GM10266 (cell line): Measurements from ENCODE around the gene USP51.
"Not testable (repeated sequence)": the region's sequence is repeated elsewhere in the genome, so short reads cannot be mapped to it uniquely, and the experiment has no call there.

Experiments used
- DNase-seq: peaks from one replicate; pipeline ENCODE4 v3.0.0; 2012; ENCODE audit errors: extremely low spot score
- TF ChIP-seq, protein P1 (sequence below): IDR thresholded peaks from 2 replicates; pipeline ENCODE4 v1.5.1; 2012; ENCODE audit warnings: mild to moderate bottlenecking, low read depth; ENCODE audit not compliant: control insufficient read depth, insufficient read depth; ENCODE audit errors: missing control alignments

Gene USP51

DNA sequence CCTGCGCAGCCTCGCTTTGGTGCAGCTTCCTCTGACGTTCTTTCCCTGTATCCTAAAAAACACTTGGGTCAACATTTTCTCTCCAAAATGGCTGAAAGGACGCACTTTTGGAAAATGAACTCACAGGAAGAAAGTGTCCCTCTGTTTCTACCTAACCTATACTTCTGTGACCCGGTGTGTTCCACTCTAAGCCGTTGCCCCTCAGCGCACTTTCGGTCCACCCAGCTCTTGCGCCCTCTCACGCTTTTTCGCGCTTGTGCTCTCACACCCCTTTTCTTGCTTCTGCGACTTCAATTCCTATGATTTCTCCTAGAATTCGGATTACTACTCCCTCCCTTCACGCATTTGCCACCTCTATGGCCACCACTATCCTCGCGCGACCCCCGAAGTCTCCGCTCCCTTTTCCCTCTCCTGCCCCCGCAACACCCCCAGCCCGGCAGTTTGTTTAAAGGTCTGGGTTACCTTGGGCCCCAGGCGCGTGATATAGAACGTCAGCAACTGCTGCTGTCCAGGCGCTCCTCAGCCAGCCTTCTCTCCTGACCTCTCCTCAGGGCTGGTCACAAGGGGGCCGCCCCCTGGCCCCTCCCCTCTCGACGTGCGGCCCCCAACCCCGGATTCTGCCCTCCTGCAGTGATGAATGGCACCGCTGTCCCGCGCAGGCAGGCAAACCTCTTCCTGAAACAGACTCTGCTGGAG is at the start of gene USP51:
Gene USP51 (minus strand): TSS at position 535 of the 696 bp plus-strand sequence. CDS start 909 bp downstream, outside the sequence.
- TF ChIP-seq, protein P1, sequence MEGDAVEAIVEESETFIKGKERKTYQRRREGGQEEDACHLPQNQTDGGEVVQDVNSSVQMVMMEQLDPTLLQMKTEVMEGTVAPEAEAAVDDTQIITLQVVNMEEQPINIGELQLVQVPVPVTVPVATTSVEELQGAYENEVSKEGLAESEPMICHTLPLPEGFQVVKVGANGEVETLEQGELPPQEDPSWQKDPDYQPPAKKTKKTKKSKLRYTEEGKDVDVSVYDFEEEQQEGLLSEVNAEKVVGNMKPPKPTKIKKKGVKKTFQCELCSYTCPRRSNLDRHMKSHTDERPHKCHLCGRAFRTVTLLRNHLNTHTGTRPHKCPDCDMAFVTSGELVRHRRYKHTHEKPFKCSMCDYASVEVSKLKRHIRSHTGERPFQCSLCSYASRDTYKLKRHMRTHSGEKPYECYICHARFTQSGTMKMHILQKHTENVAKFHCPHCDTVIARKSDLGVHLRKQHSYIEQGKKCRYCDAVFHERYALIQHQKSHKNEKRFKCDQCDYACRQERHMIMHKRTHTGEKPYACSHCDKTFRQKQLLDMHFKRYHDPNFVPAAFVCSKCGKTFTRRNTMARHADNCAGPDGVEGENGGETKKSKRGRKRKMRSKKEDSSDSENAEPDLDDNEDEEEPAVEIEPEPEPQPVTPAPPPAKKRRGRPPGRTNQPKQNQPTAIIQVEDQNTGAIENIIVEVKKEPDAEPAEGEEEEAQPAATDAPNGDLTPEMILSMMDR = peak; percentile 9
- DNase-seq = peak; percentile 15

DNA sequence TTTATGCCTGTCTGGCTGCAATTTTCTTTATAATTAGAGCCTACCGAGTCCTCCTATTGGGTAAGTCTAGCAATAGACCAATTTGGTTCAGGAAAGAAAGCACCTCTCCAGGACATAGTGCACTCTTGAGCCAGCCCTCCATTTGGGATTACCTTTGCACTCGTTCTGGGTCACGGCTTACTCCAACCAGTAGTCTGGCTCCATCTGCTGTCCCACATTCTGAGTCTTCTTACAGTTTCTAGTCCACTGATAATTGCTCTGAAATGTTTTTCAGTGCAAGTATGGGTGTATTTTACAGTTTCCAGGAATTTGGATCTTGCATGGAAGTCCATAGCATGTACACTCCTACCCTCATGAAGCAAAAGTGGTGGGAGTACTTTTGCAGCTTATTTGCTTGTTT is 34.8 kb upstream of the USP51 start:
- no peak for DNase-seq
- TF ChIP-seq, protein P1 = no peak

DNA sequence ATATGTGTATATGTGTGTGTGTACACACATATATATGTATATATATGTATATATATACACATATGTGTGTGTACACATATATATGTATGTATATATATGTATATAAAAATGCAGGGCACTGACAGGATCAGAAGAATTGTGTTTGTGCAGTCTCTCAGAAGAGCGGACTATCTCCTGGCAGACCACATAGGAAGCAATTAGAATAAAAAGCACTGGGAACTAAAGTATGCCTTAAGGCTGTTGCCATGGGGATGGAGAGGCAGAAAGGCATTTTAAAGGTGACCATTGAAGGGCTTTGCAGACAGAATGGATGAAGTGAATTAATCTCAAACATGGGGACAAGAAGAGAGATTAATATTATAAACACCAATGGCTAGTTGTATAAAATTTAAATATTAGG is 33.7 kb upstream of the USP51 start:
- DNase-seq = no peak
- TF ChIP-seq, protein P1 = no peak

DNA sequence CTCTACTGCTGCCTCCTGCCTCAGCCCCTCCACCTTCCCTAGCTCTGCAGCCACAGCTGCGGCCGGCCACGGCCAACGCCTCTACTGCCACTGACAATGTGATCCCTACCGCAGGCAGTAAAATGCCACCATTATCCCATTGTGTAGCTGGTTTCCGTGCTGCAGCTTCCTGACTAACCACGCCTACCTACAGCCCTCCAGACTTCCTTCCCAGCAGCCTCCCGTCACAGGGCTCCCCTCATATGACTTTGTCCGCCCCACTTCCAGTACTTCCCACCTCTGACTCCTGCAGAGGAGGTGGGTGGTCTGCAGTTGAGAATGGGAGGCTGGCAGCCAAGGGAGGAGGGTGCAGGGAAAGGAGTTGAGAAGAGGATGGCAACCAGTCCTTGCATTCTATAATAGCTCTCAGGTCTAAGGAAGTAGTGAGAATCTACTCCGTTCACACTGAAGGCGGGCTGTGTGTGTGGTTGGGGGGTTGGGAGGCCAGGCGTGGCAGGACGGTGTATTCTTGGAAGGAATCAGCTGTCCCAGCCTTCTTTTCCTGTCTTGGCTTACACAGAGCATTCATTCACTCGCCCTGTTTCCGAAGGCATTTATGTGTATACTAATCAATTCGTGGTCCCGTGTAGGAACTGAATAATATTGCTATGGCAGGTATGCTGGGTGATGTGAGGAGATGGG is 33.1 kb upstream of the USP51 start:
- TF ChIP-seq, protein P1 = no peak
- DNase-seq = no peak

DNA sequence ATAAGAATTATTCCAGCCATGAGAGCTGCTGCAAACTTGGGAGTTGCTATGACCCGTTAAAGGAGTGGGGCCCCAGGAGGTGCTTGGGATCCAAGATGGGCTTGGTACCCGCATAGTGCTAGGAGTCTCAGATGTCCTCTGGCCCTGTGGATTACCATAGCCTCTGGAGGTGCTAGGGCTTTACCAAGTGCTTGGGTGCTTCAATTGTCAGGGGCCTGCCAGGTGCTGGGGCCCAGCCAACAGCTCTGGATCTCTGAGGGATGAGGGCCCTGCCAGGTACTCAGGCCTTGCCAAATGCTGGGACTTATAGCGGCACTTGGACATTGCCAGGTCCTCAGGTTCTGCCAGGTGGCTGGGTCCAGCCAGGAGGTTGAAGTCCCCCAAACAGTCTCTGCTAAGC is 32.0 kb upstream of the USP51 start:
- TF ChIP-seq, protein P1 = no peak
- no peak for DNase-seq

DNA sequence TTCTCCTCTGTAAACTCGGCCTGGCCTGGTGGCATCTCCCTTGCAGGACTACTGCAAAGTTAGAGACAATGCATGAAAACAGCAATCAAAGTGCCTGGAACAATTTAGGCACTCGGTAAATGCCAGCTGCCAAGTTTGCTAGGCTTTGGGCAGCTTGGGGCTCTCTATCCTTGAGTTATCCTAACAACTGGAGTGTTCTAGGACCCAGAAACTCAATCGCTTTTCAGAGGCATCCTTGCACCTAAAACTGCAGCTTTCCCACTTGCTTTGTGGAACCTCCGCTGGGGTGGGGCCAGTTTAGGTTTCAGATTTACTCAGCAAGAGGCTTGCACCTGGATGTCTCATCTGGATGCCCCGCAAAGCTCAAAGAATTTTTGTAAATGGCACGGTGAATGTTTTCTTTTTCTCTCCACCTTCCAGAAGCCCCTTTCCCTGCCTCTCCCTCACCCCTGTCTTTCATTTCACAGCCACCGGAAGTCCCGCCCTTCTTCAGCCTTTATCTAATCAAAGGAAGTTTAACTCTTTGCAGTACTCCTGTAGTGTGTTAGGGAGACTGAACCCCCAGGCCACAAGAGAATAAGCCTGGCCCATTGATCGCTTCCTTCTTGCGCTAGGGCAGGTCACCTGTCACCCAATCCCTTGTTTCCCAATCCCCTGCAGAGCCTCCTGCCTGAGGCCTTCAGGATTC is 27.3 kb upstream of the USP51 start:
- not testable (repeated sequence) for DNase-seq

DNA sequence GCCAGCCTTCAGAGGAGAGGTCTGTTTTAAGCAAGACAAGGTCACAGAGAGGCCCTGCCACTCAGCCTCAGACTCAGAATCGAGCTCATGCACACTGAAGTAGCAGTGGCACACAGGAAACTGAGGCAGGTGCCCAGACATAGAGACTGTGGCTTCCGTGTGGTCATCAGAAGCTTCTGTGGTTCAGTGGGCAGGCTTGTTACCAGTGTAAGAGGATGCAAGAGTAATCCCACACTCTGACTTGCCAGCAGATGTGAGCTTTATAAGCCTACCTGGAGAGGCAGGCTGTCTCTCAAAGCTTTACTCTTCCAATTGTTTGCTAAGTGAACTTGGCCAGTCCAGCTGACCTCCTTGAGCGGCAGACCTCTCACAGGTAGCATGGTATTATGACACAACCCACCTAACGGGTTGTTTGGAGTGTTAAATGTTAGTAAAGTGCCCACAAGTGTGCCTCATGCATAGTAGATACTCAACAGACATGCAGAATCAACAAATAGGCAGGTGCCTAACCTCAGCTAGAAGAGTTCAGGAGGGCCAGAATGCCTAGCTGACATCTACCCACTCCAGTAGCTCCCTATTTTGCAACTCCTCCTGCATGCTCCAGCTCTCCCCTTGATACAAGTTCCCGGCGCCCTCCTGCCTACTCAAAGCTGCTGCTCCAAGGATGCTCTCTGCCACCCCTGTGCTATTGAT is 23.5 kb upstream of the USP51 start:
- not testable (repeated sequence) for DNase-seq

DNA sequence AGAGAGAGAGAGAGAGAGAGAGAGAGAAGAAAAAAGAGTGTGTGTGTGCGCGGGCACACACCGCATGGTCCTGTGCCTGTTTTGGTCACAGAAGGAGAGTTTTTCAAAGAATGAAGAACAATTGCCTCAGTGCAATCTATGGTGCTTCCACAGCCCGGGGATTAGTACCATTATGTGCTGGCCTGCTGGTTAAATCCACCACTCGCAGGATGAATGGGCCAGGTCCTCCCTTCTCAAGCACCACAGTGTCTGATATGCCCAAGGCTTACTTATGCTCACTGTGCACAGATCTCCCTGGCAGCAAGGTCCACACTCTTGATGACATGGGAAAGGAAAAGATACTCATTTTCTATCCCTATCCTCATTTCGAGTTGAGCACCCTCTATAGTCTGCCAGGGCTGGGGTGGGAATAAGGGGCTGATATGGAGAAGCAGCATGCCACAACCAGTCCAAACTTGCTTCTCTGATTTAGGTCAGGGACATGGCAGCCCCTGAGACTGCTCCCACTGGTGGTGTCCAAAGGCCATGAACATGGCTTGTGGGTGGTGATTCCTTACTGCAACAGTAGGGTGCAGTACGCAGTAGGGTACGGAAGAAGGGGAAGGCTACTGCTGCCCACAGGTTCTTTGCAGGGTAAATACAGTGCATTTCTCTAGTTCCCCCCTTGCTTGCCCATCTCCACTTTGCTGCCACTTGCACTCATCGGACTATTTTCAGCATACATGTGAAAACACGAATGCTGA is 18.9 kb upstream of the USP51 start:
- not testable (repeated sequence) for DNase-seq

DNA sequence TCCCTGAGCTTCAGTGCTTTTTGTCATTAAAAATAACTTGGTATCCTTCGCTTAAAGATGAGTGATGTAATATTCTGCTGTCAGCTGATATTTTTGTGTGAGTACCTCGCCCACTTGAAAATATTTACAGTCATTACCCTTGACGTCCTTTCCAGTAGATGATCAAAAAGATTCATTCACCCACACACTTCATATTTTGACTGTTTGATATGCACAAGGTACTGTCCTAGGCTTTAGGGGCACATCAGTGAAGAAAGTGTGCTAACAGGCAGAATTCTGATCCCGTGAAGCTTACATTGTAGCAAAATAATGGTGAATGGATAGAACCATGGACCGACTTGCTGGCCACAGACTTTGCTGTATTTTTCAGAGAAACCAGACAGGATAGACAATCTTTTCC is 18.1 kb upstream of the USP51 start:
- DNase-seq = not testable (repeated sequence)

DNA sequence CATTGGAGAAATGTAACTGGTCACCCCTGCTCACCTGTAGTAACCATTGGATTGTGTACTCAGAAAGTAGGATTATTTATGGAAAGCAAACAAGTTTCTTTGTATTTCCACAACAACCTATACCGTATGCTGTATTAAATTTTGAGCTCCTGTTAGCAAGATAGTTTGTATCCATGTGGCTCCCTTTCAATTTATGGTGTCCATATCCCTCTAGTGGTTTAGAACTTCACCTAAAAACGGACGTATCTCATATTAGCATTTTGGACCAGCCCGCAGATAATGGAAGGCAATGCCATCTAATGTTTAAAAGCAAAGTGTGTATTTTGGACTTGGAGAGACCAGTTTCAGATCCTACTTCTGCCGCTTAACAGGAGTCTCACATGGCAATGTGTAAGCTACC is 17.4 kb upstream of the USP51 start:
- not testable (repeated sequence) for DNase-seq
